ENCODE data around the gene SPIRE1. TPM values are rescaled to one million over a fixed set of nuclear protein-coding genes. Genes with fewer than 3 reads are reported as not detected.

SPIRE1 gene
- total and polyA plus RNA-seq, 2 experiments from 2014 or later, result 10.7 to 28.6 TPM

DNA sequence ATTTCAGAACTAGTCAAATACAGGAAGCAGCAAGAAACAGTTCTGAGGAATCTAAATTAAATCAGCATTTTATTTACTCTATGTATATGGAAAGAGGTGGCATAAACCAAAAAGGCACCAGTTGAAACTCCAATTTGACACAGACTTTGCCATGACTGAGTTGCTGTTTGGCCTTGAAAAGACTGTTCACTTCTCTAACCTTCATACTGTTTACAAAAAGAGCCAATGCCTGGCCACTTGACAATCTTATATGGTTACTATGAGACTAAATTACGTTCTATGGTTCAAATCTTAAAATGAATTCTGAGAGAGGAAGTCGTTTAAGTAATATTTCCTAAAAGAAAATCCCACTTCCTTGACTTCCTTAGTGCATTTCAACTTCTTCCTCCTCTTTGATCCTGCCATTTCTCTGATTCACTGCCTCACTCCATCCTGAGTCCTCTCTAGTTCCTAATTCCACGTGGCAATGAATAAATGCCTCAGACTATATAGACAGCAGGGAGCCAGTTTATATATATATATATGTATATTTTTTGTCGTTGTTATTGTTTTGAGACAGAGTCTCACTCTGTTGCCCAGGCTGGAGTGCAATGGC lies 31.4 kb upstream of the SPIRE1 start:
- 65 to 72% methylated on average over 4 of the region's 4 CpGs for WGBS, 2 experiments (ENCODE audit: low coverage in 1 of 2, low lambda C conversion rate in 2 of 2, missing lambda C conversion rate in 2 of 2)
- H3K27ac ChIP-seq, result no peak overlapping the region
- H3K9me2 ChIP-seq (ENCODE audit: insufficient read depth), result no peaks in the 10 kb centered on the region
- DNase-seq, result no peak
- H3F3A ChIP-seq (ENCODE audit: insufficient read depth), result 0 out of 2 replicates have a peak, but pooled peaks cover 3% of the 10 kb centered on the region
- H3K36me3 ChIP-seq (ENCODE audit: low read depth), result peaks cover 12% of the 10 kb centered on the region
- no peaks in the 10 kb centered on the region for H3K79me2 ChIP-seq (ENCODE audit: insufficient read depth)
- no peaks in the 10 kb centered on the region for H4K20me1 ChIP-seq (ENCODE audit: insufficient read depth)
- in situ Hi-C loops (cut with MboI), result no loop called here
- no peak overlapping the region for H3K9ac ChIP-seq
- no peaks in the 10 kb centered on the region for H3K4me1 ChIP-seq (ENCODE audit: insufficient read depth)
- no peak for TF ChIP-seq EZH2 (IDR thresholded peaks at IDR 0.05; ENCODE audit: insufficient read depth, poor library complexity, severe bottlenecking)
- no peak for TF ChIP-seq EZH2phosphoT487 (IDR thresholded peaks at IDR 0.05; ENCODE audit: insufficient read depth, low read depth)
- no peaks in the 10 kb centered on the region for H3K27me3 ChIP-seq (replicated peaks; ENCODE audit: insufficient read depth)
- H3K4me2 ChIP-seq (ENCODE audit: unreplicated experiment), result no peak overlapping the region
- H3K9me3 ChIP-seq (ENCODE audit: low read depth), result no peaks in the 10 kb centered on the region
- no peak overlapping the region for H2AFZ ChIP-seq
- H3K4me3 ChIP-seq, result no peak overlapping the region

DNA sequence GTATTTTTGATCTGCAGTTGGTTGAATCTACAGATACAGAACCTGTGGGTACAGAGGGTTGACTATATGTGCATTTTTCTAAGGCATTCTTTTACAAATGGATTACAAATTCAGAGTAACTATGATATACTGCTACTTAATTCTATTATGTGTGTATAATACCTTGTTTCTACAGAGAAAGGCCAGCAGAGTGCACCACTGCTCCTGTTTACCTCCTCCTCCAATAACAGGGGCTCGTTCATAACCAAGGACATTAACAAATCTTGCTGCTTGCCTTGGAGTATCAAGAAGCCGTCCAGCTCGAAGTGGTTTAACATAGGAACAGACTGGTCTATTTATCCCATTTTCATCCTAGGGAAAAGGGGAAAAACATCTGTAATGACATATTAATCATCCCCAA lies 28.2 kb upstream of the SPIRE1 start:
- H3K27ac ChIP-seq, result no peak overlapping the region
- 73 to 74% methylated on average over 3 of the region's 3 CpGs for WGBS, 2 experiments (ENCODE audit: low coverage in 1 of 2, low lambda C conversion rate in 2 of 2, missing lambda C conversion rate in 2 of 2)
- no peaks in the 10 kb centered on the region for H3K9me3 ChIP-seq (ENCODE audit: low read depth)
- peak; percentile 33 for DNase-seq
- no peaks in the 10 kb centered on the region for H3K4me1 ChIP-seq (ENCODE audit: insufficient read depth)
- no peak overlapping the region for H3K9ac ChIP-seq
- H3K9me2 ChIP-seq (ENCODE audit: insufficient read depth), result no peaks in the 10 kb centered on the region
- peaks cover 12% of the 10 kb centered on the region for H3K36me3 ChIP-seq (ENCODE audit: low read depth)
- H3K4me3 ChIP-seq, result no peak overlapping the region
- no peaks in the 10 kb centered on the region for H4K20me1 ChIP-seq (ENCODE audit: insufficient read depth)
- H3K4me2 ChIP-seq (ENCODE audit: unreplicated experiment), result no peak overlapping the region
- no peaks in the 10 kb centered on the region for H3K79me2 ChIP-seq (ENCODE audit: insufficient read depth)
- in situ Hi-C loops (cut with MboI), result no loop called here
- no peak for TF ChIP-seq EZH2phosphoT487 (IDR thresholded peaks at IDR 0.05; ENCODE audit: insufficient read depth, low read depth)
- no peak for TF ChIP-seq EZH2 (IDR thresholded peaks at IDR 0.05; ENCODE audit: insufficient read depth, poor library complexity, severe bottlenecking)
- 0 out of 2 replicates have a peak, but pooled peaks cover 3% of the 10 kb centered on the region for H3F3A ChIP-seq (ENCODE audit: insufficient read depth)
- H3K27me3 ChIP-seq (replicated peaks; ENCODE audit: insufficient read depth), result no peaks in the 10 kb centered on the region
- H2AFZ ChIP-seq, result no peak overlapping the region

DNA sequence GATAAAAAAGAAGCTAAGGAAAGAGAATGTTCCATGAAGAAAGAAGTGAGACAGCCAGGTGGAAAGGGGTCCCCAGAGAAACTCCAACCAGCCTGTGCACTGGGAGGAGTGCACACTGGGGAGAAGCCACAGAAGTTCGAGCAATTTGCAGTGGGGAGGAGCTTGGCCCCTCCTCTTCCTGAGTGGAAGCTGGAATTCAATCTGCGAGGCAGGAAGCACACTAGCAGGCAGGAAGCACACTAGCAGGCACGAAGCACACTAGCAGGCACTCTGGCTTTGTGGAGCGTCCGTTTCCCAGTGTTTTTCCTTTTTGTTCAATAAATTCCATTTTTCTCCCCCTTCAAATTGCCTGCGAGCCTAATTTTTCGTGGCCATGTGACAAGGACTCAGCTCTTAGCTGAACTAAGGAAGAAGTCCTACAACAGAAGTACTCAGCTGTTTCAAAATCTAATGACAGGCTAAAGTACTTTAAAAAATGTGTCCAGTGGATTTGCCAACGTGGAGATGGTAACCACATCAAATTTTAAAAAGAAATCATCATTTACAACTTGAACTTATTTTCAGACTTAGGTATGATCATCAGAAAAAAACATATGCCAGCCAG lies 21.4 kb upstream of the SPIRE1 start:
- in situ Hi-C loops (cut with MboI), result no loop called here
- Histone ChIP-seq H3K36me3 (ENCODE audit: low read depth) (peaks cover 7% of the 10 kb centered on the region), H3K9me2 (ENCODE audit: insufficient read depth) (no peaks in the 10 kb centered on the region), H3K4me2 (ENCODE audit: unreplicated experiment) (peak overlapping the region; percentile 72), H3K9me3 (ENCODE audit: low read depth) (no peaks in the 10 kb centered on the region), H3F3A (ENCODE audit: insufficient read depth) (0 out of 2 replicates have a peak, but pooled peaks cover 3% of the 10 kb centered on the region), H3K27ac (peak overlapping the region; percentile 58), H3K79me2 (ENCODE audit: insufficient read depth) (no peaks in the 10 kb centered on the region), H3K9ac (peak overlapping the region; percentile 61), H3K27me3 (replicated peaks; ENCODE audit: insufficient read depth) (no peaks in the 10 kb centered on the region), H4K20me1 (ENCODE audit: insufficient read depth) (no peaks in the 10 kb centered on the region), H3K4me3 (peak overlapping the region; percentile 50), H2AFZ (peak overlapping the region; percentile 98), H3K4me1 (ENCODE audit: insufficient read depth) (peaks cover 10% of the 10 kb centered on the region; the same call in 1 of the 2 replicates)
- 7 to 8% methylated on average over 8 of the region's 8 CpGs for WGBS, 2 experiments (ENCODE audit: low coverage in 1 of 2, low lambda C conversion rate in 2 of 2, missing lambda C conversion rate in 2 of 2)
- DNase-seq, result peak; percentile 65
- TF ChIP-seq EZH2 (IDR thresholded peaks at IDR 0.05; ENCODE audit: insufficient read depth, poor library complexity, severe bottlenecking) (no peak), EZH2phosphoT487 (IDR thresholded peaks at IDR 0.05; ENCODE audit: insufficient read depth, low read depth) (no peak)

DNA sequence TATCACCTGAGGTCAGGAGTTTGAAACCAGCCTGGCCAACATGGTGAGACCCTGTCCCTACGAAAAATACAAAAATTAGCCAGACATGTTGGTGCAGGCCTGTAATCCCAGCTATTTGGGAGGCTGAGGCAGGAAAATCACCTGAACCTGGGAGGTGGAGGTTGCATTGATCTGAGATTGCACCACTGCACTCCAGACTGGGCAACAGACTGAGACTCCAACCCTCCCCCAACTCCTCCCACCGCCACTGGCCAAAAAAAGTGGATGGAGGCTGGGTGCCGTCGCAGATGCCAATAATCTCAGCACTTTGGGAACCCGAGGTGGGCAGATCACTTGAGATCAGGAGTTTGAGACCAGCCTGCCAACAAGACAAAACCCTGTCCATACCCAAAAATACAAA lies 10.1 kb upstream of the SPIRE1 start:
- H3K79me2 ChIP-seq (ENCODE audit: insufficient read depth), result no peaks in the 10 kb centered on the region
- no peaks in the 10 kb centered on the region for H3K9me2 ChIP-seq (ENCODE audit: insufficient read depth)
- H3K36me3 ChIP-seq (ENCODE audit: low read depth), result peaks cover 6% of the 10 kb centered on the region
- H3K4me3 ChIP-seq, result no peak overlapping the region
- DNase-seq, result no peak
- WGBS, 2 experiments (ENCODE audit: low coverage in 1 of 2, low lambda C conversion rate in 2 of 2, missing lambda C conversion rate in 2 of 2), result 90 to 94% methylated on average over 4 to 5 of the region's 5 CpGs
- no peak overlapping the region for H3K4me2 ChIP-seq (ENCODE audit: unreplicated experiment)
- in situ Hi-C loops (cut with MboI), result loop anchor here (5.0 to 10.0 kb wide), 2 partner anchors 63 to 261 kb away; partner anchors contain the start of gene PRELID3A
- no peaks in the 10 kb centered on the region for H4K20me1 ChIP-seq (ENCODE audit: insufficient read depth)
- H2AFZ ChIP-seq, result no peak overlapping the region
- H3F3A ChIP-seq (ENCODE audit: insufficient read depth), result no peaks in the 10 kb centered on the region
- no peak overlapping the region for H3K9ac ChIP-seq
- no peaks in the 10 kb centered on the region for H3K4me1 ChIP-seq (ENCODE audit: insufficient read depth)
- H3K9me3 ChIP-seq (ENCODE audit: low read depth), result no peaks in the 10 kb centered on the region
- no peaks in the 10 kb centered on the region for H3K27me3 ChIP-seq (replicated peaks; ENCODE audit: insufficient read depth)
- TF ChIP-seq EZH2 (IDR thresholded peaks at IDR 0.05; ENCODE audit: insufficient read depth, poor library complexity, severe bottlenecking) (no peak), EZH2phosphoT487 (IDR thresholded peaks at IDR 0.05; ENCODE audit: insufficient read depth, low read depth) (no peak)
- H3K27ac ChIP-seq, result no peak overlapping the region

Data from GM23248 (cell line).